K562 (cell line): ENCODE measurements around the gene GNAI2. TPM values are rescaled to one million over a fixed set of nuclear protein-coding genes. Genes with fewer than 3 reads are reported as not detected.

ENCODE experiments used
- KAT7 ChIP-seq: sonication (generic); formaldehyde crosslinking; IDR thresholded peaks from 2 replicates; pipeline ENCODE4 v1.8.0; 2022; ENCODE audit warnings: missing genetic modification reagents, mild to moderate bottlenecking, borderline replicate concordance
- MGA ChIP-seq: fragments of 450-650 bp; IDR thresholded peaks from 2 replicates; pipeline ENCODE4 v1.6.1; 2016; ENCODE audit warnings: mild to moderate bottlenecking, moderate library complexity
- MXI1 ChIP-seq: IDR thresholded peaks from 2 replicates; pipeline ENCODE4 v1.6.1; 2011; ENCODE audit warnings: low read depth, mild to moderate bottlenecking, improper control_type of control experiment, low read length
- ZNF445 ChIP-seq: fragments of 250-450 bp; sonication (Bioruptor Pico); IDR thresholded peaks from 2 replicates; pipeline ENCODE4 v1.4.0; 2020; ENCODE audit warnings: low read depth, mild to moderate bottlenecking, moderate library complexity
- polyA plus RNA-seq, 8 experiments: library from polyadenylated mRNA; depleted of rRNA in 4 of 8; stranded (reverse) in 5 of 8; unstranded in 3 of 8; fragments of >200 nt; fragmentation: Nextera tagmentation in 2 of 8; fragmentation: Illumina TruSeq in 1 of 8; extraction: Ambion mirVana in 2 of 8; extraction: Trizol in 1 of 8; gene quantifications; 2 replicates each; pipeline versions ENCODE4 v1.2.1 to v1.2.3, GENCODE V29; 2011 to 2014; ENCODE audit warnings: inconsistent platforms in 1 of 8, missing spikeins in 1 of 8
- total RNA-seq, 7 experiments: library from RNA; depleted of rRNA in 6 of 7; stranded (reverse); fragments of >200 nt in 6 of 7; fragmentation: Illumina TruSeq in 2 of 7; extraction: Trizol in 2 of 7; gene quantifications; 2 replicates each; pipeline versions ENCODE4 v1.2.1 to v1.2.3, GENCODE V29; 2011 to 2021; ENCODE audit warnings: low replicate concordance in 1 of 7
- TF ChIP-seq, protein P1 (sequence below): IDR thresholded peaks from 3 replicates; pipeline ENCODE4 v1.6.1; 2011; ENCODE audit warnings: borderline replicate concordance, mild to moderate bottlenecking; ENCODE audit not compliant: insufficient read length, insufficient read depth
- TF ChIP-seq, protein P2 (sequence below): fragments of 450-650 bp; IDR thresholded peaks from 2 replicates; pipeline ENCODE4 v1.6.1; 2016; ENCODE audit warnings: low read depth

The GNAI2 gene
- total and polyA plus RNA-seq, 9 of the 15 experiments (the other 6 are each of a cell fraction or from before 2014, with no cell fraction given): 1.1 to 72.2 (median 42.7) TPM

GRCh38 chr3:50226888-50227389 lies 9.1 kb upstream of the GNAI2 start (continued):
- TF ChIP-seq MGA: peak; percentile 79
- TF ChIP-seq, protein P1, sequence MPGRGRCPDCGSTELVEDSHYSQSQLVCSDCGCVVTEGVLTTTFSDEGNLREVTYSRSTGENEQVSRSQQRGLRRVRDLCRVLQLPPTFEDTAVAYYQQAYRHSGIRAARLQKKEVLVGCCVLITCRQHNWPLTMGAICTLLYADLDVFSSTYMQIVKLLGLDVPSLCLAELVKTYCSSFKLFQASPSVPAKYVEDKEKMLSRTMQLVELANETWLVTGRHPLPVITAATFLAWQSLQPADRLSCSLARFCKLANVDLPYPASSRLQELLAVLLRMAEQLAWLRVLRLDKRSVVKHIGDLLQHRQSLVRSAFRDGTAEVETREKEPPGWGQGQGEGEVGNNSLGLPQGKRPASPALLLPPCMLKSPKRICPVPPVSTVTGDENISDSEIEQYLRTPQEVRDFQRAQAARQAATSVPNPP: no peak
- TF ChIP-seq MXI1: no peak
- TF ChIP-seq KAT7 (CRISPR knock-in tag): no peak
- TF ChIP-seq ZNF445 (CRISPR knock-in tag): no peak
- TF ChIP-seq, protein P2, sequence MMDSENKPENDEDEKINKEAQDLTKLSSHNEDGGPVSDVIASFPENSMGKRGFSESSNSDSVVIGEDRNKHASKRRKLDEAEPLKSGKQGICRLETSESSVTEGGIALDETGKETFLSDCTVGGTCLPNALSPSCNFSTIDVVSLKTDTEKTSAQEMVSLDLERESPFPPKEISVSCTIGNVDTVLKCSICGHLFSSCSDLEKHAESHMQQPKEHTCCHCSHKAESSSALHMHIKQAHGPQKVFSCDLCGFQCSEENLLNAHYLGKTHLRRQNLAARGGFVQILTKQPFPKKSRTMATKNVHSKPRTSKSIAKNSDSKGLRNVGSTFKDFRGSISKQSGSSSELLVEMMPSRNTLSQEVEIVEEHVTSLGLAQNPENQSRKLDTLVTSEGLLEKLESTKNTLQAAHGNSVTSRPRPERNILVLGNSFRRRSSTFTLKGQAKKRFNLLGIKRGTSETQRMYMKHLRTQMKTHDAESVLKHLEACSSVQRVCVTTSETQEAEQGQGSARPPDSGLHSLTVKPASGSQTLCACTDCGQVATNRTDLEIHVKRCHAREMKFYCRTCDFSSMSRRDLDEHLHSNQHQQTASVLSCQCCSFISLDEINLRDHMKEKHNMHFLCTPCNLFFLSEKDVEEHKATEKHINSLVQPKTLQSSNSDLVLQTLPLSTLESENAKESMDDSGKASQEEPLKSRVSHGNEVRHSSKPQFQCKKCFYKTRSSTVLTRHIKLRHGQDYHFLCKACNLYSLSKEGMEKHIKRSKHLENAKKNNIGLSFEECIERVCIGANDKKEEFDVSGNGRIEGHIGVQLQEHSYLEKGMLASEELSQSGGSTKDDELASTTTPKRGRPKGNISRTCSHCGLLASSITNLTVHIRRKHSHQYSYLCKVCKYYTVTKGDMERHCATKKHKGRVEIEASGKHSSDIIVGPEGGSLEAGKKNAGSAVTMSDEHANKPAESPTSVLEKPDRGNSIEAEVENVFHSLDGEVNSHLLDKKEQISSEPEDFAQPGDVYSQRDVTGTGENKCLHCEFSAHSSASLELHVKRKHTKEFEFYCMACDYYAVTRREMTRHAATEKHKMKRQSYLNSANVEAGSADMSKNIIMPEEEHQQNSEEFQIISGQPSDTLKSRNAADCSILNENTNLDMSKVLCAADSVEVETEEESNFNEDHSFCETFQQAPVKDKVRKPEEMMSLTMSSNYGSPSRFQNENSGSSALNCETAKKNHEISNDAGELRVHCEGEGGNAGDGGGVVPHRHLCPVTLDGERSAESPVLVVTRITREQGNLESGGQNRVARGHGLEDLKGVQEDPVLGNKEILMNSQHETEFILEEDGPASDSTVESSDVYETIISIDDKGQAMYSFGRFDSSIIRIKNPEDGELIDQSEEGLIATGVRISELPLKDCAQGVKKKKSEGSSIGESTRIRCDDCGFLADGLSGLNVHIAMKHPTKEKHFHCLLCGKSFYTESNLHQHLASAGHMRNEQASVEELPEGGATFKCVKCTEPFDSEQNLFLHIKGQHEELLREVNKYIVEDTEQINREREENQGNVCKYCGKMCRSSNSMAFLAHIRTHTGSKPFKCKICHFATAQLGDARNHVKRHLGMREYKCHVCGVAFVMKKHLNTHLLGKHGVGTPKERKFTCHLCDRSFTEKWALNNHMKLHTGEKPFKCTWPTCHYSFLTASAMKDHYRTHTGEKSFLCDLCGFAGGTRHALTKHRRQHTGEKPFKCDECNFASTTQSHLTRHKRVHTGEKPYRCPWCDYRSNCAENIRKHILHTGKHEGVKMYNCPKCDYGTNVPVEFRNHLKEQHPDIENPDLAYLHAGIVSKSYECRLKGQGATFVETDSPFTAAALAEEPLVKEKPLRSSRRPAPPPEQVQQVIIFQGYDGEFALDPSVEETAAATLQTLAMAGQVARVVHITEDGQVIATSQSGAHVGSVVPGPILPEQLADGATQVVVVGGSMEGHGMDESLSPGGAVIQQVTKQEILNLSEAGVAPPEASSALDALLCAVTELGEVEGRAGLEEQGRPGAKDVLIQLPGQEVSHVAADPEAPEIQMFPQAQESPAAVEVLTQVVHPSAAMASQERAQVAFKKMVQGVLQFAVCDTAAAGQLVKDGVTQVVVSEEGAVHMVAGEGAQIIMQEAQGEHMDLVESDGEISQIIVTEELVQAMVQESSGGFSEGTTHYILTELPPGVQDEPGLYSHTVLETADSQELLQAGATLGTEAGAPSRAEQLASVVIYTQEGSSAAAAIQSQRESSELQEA: no peak
